ENCODE data around the gene BATF.

Gene BATF

GRCh38 chr14:75533791-75534555 is 11.7 kb downstream of the BATF start:
- no peak for DNase-seq (ENCODE audit: low read depth)
- H3K4me3 ChIP-seq (ENCODE audit: low read length): no peak overlapping the region
- TF ChIP-seq CTCF (conservative IDR thresholded peaks at IDR 0.05; ENCODE audit: low read depth, low read length): no peak

GRCh38 chr14:75535164-75535898 is 13.1 kb downstream of the BATF start:
- no peak overlapping the region for H3K4me3 ChIP-seq (ENCODE audit: low read length)
- TF ChIP-seq CTCF (conservative IDR thresholded peaks at IDR 0.05; ENCODE audit: low read depth, low read length): no peak
- DNase-seq (ENCODE audit: low read depth): no peak

GRCh38 chr14:75537071-75537470 is 14.8 kb downstream of the BATF start:
- no peak overlapping the region for H3K4me3 ChIP-seq (ENCODE audit: low read length)
- DNase-seq (ENCODE audit: low read depth): no peak
- no peak for TF ChIP-seq CTCF (conservative IDR thresholded peaks at IDR 0.05; ENCODE audit: low read depth, low read length)

GRCh38 chr14:75539162-75539560 is 16.9 kb downstream of the BATF start:
- no peak for DNase-seq (ENCODE audit: low read depth)
- H3K4me3 ChIP-seq (ENCODE audit: low read length): no peak overlapping the region
- no peak for TF ChIP-seq CTCF (conservative IDR thresholded peaks at IDR 0.05; ENCODE audit: low read depth, low read length)

GRCh38 chr14:75539561-75540478 is 17.6 kb downstream of the BATF start:
- TF ChIP-seq CTCF (conservative IDR thresholded peaks at IDR 0.05; ENCODE audit: low read depth, low read length): no peak
- DNase-seq (ENCODE audit: low read depth): no peak
- H3K4me3 ChIP-seq (ENCODE audit: low read length): no peak overlapping the region

- no peak for TF ChIP-seq CTCF (conservative IDR thresholded peaks at IDR 0.05; ENCODE audit: low read depth, low read length)
- no peak for DNase-seq (ENCODE audit: low read depth)
- H3K4me3 ChIP-seq (ENCODE audit: low read length): no peak overlapping the region
Observed at GRCh38 chr14:75540479-75540851, 18.2 kb downstream of the BATF start.

All from retinal pigment epithelial cell (primary cell).